ENCODE data around the gene LRRC61.

LRRC61 gene

DNA sequence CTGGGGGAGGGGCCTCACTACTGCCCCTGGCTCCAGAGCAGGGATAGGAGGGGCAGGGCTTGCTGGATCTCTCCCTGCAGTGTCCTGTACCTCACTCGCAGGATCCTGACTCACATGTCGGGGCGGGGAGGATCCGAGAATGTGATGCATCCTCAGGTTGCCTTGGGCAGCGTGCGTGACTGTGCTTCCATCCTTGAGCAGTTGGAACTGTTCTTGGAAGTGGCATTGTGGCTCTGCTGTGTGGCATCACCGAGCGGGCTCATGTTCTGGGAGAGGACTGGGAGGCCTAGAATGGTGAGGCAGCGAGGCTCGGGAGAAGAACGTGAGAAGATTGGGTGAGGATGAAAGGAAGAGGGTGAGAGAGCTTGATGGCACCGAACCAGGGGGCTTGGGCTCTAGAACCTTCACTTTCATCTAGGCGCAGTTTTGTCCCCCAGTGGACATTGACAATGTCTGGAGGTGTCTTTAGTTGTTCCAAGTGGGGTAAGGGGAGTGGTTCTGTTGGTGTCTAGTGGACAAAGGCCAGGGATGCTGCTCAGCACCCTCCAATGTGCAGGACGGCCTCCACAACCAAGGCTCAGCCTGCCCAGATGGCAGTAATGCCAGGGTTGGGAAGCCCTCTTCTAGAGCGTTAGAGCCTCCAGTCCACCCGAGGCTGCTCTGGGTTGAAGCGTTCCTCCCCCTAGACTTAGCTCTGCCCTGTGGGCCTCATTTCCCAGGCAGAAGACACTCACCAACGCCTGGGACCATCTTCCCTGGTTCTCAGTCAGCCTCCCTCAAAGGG lies 9.9 kb downstream of the LRRC61 start:
- no peak for DNase-seq

DNA sequence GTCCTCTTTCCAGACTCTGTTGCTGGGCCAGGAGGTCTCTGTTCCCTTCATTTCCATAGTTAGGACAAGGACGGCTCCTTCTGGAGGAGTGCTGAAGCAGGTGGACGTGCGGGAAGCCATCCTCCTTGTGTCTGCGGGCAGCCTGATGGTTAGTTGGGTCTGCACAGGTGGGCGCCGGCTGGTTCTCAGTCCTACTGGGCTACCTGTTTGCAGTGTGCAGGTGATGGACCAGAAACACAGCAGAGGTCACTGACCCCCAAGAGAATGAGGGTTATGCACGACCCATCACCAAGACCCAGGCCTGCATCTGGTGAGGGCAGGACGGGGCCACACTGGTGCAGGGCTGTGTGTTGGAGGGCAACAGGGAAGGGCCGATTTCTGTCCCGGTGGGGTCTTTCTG lies 10.5 kb downstream of the LRRC61 start:
- DNase-seq, result no peak

DNA sequence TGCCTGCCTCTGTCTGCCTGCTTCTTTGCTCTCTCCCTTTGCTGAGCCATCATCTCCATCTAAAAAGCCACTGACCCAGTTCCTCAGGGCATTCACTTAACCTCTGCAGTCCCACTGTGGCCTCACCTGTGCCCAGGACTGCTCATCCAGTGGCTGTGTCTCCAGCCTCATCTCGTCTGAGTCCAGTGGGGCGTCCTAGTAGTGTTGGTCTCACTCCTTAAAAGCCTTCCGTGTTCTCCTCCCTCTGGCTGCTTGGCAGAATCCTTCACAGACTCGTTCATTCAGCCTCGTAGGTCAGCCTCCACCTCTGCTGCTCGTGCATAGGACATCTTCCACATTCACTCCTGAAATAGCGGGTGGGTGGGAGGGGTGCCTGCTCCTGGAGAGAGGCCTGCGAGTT lies 11.0 kb downstream of the LRRC61 start:
- DNase-seq, result no peak

DNA sequence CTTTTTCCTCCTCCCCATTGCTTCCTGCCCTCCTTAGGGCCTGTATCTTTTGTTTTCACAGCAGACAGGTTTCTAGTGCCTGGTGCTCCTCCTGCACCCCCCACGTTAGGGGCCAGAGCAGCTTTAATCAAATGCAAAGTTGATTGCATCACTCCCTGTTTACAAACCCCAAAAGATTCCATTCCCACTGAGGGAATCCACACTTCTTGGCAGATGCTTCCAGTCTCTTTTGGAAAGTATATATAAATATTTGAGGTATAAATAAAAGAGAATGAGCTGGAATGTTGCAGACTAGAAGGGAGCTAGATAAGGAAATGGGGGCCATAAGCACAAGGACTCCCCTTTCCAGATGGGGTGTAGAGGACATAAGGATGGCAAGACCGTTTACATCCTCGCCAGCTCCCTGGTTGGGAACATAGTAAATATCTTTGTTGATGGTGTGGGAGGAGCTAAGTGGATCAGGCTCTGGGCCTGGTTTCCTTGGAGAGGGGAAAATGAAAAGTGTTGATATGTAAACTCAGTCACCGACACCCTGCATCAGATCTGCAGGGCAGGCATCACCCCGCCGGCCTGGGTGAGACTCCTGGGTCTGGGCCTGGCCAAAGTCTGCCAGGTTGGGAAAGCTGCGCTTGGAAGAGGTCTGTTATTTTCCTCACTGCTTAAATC lies 12.1 kb downstream of the LRRC61 start:
- DNase-seq, result no peak

DNA sequence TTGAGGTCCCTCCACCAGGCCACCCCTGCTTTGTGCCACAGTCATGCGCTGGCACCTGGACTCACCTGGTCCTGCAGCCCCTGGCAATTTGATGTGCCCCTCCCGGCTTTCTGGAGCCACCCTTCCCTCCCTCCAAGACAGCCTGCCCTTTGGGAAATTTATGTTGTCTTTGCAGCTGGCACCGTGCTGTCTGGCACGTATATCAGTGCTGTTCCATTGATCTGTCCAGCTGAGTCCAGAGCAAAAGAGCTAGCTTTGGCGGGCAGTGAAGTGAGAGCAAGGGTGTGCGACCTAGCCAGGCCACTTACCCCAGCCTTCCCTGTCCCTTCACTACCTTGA lies 12.6 kb downstream of the LRRC61 start:
- no peak for DNase-seq

DNA sequence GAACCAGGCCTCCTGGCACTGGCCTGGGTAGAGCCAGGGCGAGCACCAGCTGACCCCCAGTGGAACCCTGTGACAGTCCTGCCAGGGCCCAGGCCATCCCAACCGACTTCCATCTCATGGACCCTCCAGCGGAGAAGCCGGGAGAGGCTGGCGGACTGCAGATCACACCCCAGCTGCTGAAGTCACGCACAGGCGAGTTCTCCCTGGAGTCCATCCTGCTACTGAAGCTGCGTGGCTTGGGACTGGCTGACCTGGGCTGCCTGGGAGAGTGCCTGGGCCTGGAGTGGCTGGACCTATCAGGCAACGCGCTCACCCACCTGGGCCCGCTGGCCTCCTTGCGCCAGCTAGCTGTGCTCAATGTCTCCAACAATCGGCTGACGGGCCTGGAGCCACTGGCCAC lies 13.6 kb downstream of the LRRC61 start:
- DNase-seq, result no peak

DNA sequence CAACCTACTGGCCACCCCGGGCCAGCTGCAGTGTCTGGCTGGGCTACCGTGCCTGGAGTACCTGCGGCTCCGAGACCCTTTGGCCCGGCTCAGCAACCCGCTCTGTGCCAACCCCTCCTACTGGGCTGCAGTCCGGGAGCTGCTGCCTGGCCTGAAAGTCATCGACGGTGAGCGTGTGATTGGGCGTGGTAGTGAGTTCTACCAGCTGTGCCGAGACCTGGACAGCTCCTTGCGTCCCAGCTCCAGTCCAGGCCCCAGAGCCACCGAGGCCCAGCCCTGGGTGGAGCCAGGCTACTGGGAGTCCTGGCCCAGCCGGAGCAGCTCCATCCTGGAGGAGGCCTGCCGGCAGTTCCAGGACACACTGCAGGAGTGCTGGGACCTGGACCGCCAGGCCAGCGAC lies 14.0 kb downstream of the LRRC61 start:
- DNase-seq, result no peak

DNA sequence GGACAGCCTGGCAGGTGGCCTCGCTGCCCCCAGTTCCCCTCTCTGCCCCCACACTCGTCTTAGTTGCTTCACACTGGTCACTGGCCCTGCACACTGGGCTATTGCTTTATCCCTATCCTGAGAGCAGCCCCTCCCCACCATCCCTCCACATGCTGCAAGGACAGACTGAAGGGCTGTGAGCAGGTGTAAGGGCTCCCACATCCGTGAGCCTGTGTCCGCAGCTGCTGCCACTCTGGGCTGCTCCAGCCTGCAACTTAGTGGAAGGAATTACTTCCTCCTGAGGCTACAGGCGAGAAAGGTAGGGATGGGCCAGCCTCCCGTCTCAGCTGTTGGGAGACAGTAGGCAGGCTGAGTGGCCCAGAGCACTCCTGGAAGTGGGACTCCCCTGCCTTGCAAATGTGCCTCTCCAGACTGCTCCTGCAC lies 14.5 kb downstream of the LRRC61 start:
- no peak for DNase-seq

DNA sequence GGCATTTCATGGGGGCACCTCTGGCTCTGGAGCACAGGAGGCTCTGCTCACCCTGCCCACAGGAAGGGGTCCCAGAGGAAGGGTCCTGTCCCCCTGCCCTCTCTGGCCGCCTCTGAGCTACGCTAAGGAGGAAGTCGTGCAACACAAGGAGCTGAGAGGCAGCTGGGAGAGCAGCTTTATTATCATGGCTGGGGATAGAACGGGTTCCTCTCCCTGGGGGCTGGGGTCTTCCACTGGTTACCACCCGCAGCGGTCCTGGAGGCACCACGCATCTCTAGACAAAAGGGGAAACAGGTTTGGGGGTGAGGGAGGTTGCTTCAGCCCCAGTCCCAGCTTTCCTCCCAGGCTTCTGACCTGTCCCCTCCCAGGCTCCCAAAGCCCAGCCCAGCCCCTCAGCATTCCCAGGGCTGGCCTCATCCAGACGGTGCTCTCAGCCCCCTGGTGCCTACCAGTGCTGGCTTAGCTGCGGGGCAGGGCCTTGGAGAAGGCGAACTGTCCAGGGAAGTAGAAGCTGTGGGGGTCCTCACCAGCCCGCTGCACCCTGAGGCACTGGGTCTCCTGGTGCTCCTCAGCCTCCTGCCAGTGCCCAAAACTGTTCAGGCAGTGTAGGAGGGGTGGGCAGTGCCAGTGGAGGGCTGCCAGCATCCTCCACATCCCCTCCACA lies 15.1 kb downstream of the LRRC61 start:
- no peak for DNase-seq

DNA sequence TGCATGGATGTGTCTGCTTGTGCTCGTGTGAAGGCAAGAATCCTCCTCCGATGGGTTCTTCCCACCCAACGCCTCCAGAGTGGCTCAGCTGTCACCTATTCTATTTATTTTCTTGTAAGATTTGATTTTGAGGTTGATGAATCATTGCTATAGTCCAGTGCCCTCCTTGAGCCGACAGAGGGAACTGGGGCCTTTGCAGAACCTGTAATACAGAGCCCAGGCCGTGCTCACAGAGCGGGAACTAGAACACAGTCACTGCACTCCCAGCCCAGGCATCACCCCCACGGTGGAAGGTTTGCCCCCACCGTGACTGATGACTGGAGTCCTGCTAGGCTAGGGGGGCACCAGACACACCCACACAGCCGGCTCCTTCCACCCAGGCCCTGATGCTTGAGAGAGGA lies 16.3 kb downstream of the LRRC61 start:
- DNase-seq, result no peak

DNA sequence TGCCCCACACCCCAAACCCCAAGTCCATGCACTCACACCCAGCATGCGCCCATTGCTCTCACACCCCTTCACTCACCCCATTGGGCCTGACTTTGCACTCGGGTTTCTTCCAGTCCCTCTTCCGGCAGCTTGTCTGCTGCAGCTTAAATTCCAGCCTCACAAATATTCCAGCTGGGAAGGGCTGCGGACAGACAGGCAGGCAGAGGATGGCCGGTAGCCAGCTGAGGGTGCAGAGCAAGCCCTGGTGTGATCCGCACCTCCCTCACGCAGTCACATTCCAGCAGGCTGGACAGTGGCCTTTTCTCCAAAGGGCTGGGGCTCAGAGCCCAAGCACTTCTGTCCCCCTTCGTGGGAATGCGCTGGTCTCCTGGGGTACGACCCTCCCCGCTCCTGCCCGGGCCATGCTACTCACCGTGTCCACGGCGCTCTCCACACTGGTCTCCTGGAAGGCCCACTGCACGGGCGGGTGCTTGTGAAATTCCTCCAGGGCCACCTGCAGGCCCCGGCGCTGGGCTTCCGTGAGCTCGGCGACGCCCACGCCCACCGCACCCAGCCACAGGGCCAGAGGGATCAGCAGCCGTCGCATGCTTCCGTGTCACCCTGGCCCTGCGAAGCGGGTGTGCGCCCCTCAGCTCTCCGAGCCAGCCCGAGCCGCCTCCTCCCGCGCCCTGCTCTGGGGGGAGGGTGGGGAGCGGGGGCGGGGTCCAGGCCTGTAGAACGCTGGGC lies 17.0 kb downstream of the LRRC61 start:
- no peak for DNase-seq

DNA sequence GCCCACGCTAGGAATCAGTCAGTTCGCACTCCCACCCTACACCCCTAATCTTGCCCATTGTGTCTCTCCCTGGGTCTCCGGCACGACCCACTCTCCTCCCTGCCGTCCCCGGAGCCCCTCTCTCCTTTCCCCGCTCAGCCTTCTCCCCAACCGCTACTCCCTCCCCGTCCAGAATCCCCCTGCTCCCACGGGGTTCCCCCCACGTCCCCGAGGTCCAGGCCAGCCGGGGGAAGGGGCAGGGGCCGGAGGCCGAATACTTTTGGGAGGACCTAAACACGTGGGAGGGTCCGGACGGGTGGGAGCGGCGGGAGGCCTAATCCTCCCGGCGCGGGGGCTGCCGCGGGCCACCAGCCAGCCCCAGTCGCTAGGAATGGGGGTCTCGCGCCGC lies 17.7 kb downstream of the LRRC61 start:
- no peak for DNase-seq

DNA sequence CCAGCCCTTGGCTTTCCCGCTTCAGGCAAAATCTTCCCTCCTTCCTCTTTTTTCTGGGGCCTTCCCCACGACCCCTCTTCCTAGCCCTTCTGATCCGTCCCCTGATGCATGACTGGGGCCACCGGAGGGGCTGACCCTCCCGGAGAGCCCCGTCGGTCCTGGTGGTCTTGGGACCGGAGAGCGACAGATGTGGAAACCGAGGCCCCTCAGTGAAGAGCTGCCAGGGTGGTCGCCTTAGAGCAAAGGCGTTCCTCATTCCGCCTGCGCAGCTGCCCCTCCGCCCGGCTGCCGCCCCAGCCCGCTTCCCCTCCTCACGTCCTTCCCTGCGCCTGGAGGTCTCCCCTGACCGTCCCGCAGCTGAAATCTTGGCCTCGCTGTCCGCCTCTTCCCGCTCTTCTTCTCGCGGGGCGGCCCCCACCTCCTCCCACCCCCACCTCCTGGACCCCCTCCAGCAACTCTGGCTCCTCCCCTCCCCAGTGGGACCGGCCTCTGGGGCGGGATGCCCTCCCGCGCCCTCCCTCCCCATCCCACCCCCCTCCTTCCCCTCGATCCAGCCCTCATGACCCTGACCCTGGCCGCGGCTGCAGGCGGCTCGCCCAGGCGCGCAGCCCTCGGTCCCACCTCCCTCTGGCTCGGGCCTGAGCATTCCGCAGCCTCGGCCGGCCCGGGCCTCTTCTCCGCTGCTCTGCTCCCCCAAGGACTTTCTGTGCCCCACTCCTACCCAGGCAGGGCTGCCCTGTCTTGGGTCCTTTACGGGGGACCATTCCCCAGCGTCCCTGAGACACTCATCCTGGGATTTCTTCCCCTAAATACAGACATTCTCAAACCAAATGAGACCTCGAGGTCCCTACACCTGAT lies 18.3 kb downstream of the LRRC61 start, which contains the start of gene RARRES2:
Gene RARRES2, minus strand, starts transcription at position 367 of the 858 bp plus-strand sequence. CDS start 1,020 bp downstream, outside the sequence.
- DNase-seq, result no peak

DNA sequence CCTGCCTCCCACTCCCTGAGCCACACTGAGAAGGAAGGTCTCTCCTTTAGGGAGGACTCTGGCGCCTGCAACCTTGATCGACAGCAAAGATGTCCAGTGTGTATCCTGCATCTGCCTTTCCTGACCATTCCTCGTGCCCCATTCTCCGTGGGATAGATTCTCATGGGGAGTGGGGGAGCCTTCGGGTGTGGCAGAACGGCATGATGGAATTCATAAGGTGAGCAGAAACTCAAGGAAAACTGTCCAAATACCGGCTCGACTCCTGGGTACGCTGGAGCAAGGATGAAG lies 18.9 kb downstream of the LRRC61 start:
- no peak for DNase-seq

DNA sequence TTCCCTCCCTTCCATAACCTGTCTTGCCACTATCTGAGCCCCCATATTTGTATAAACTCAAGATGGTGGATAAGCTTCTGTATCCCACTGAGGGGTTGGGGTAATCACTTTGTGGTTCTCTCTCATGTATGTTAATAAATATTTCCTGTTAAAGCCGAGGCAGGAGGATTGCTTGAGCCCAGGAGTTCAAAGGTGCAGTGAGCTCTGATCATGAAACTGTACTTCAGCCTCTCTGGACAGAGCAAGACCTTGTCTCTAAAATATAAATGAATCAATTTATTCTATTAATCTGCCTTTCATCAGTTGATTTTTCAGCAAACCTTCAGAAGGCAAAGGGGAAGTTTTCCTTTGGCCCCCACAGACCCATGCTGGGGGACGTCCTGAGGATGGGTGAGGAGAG lies 20.1 kb downstream of the LRRC61 start:
- DNase-seq, result no peak

DNA sequence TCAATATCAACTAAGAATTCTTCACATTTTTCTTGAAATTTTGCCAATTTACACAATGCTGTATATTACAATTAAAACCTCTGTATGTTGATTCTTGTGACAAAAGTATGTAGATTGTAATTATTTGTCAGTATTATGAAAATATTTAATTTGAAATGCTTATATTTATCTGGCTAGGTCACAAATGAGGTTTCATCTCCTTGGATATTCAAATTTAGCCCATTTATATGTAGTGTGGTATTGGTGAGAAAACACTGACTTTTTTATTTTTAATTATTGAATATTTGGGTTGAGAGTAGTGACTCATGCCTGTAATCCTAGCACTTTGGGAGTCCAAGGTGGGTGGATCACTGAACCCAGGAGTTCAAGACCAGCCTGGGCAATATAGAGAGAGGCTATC lies 21.1 kb downstream of the LRRC61 start:
- no peak for DNase-seq

DNA sequence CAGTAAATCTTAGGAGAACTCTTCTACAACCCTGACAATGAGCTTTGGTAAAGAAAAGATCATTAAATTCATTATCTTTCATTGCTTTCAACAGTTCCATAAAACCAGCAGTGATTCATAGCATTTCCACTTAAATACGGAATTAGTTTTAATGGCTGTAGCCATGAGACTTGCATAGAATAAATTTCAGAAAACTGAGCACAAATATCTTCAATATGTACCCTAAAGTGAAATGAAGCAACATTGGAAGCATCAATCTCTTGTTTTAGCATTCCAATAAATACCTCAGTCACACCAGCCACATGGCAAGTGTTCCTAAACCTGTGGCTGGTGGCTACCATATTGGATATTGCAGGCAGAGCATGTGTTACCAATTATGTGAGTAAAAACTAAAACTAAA lies 21.9 kb downstream of the LRRC61 start:
- DNase-seq, result no peak

DNA sequence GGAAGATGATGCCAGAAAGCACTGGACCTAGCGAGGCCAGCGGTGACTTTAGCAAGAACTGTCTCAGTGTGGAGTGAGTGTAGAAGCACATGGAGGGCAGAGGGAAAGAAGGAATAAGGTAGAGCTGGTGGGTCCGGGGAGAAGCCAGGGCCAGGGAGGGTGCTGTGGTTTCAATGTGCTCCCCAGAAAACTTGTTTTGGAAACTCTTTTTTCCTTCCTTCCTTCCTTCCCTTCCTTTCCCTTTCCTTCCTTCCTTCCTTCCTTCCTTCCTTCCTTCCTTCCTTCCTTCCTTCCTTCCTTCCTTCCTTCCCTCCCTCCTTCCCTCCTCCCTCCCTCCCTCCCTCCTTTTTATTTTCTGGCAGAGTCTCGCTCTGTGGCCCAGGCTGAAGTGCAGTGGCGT lies 23.8 kb downstream of the LRRC61 start:
- no peak for DNase-seq

DNA sequence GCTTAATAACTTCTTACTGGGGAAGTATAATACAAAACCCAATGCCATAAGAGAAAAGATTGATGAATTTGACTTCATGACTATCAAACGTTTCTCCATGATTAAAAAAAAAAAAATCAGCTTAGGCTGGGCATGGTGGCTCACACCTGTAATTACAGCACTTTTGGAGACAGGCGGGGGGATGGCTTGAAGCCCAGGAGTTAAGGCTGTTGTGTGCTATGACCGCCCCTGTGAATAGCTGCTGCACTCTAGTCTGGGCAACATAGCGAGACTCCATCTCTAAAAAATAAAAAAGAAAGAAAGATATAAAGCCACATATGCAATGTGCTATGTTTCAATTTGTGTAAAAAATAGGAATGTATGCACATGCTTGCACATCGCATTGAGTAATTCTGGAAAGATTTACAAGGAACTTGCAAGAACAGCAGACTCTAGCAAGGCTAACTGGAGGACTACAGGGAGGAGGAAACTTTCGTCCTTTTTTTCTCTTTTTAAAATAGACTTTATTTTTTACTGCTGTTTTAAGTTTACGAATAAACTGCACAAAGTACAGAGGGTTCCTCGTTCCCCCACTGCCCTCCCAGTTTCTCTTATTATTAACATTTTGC lies 28.5 kb downstream of the LRRC61 start:
- no peak for DNase-seq

DNA sequence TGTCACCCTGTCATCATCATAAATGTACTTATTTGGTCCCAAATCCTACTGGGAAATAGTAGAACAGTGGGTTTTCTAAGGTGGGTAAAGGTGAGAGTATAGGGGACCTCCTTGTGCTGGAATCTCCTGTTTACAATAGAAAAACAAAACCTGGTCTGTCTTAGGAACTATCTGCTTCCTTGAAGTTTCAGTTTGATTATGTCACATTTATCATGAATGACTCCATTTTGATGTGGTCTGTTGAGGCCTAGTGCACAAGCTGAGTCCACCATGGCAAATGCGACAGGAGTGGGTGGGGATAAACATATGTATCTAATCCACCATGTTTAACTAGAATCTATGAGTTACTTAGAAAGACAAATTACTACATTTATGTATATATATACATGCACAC lies 32.5 kb downstream of the LRRC61 start:
- no peak for DNase-seq

DNA sequence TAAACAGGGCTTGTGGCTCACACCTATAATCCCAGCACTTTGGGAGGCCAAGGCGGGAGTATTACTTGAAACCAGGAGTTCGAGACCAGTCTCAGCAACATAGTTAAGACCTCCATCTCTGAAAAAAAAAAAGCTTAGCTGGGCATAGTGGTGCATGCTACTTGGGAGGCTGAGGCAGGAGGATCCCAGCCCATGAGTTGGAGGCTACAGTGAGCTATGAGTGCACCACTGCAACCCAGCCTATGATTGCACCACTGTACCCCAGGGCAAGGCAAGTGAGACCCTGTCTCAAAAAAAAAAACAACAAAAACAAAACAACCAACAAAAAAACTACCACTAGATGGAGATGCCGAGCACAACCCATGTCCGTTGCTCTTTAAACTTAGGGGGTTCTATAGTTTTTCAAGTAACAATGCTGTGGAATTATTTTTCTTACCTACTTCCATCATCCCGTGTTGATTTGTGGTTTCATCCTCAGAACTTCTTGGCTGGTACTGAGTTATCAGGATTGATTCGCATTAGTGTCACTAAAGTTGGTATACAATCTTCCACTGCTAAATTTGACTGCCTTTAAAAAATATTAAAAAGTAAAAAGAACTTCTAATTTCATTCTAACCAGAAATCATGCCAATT lies 33.2 kb downstream of the LRRC61 start:
- DNase-seq, result no peak

DNA sequence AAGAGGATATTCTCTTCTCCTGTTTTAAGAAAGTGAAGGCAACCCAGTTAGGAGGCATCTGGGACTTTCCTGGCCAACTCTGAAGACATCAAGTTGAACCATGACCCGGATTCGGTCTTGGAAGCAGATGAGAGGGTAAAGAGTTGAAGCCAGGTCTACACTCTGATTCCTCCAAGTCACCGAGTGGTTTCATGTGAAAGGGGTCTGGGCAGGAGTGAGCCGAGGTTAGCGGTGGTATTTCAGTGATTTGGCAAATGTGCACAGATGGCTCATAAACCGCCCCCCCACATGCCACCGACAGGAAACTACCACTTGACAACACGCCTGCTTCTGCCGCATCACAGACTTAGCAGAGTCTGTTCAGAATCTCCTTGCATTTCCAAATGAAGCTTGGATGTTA lies 34.1 kb downstream of the LRRC61 start:
- peak; percentile 59 for DNase-seq

Data from activated CD4-positive, alpha-beta T cell treated with anti-CD3 and anti-CD28 coated beads for 1 hour (primary cell).